ENCODE measurements around the gene GNG8.

The GNG8 gene

DNA sequence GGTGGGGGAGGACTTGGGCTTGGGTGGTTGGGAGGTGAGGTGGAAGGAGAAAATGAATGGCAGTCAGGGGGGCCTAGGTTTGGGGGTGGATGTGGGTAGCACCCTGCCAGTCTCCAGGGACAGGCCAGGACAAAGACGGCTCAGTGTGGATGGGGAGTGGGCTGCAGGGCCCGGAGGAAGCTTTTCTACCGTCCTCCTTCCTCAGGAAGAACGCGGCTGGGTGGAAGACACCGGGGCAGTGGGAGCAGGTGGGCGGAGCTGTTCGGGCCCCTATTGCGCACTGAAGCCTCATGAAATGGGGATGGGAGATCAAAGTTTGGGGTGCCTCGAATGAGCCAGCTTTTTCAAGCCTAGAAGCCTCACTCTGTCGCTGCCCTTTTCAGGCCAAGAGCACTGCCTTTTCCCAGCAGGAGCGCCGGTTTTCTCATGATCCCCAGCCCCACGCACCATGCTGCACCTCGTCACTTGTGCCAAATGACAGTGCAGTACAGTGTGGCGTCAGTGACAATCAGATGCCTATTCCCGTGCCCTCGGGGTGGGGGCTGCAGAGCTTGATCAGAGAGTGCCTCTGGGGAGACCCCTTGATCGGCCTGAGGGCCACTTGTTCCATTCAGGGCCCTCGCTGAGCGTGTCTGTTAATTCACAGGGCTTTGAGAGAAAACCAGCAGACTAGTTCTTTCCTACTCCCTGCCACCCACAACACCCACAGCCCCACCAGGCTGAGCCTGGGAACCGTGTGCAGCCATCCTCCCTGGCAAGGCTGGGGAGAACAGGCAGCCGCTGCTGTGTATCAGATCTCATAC is 33.4 kb downstream of the GNG8 start:
- no peak for DNase-seq (ENCODE audit: low spot score)

DNA sequence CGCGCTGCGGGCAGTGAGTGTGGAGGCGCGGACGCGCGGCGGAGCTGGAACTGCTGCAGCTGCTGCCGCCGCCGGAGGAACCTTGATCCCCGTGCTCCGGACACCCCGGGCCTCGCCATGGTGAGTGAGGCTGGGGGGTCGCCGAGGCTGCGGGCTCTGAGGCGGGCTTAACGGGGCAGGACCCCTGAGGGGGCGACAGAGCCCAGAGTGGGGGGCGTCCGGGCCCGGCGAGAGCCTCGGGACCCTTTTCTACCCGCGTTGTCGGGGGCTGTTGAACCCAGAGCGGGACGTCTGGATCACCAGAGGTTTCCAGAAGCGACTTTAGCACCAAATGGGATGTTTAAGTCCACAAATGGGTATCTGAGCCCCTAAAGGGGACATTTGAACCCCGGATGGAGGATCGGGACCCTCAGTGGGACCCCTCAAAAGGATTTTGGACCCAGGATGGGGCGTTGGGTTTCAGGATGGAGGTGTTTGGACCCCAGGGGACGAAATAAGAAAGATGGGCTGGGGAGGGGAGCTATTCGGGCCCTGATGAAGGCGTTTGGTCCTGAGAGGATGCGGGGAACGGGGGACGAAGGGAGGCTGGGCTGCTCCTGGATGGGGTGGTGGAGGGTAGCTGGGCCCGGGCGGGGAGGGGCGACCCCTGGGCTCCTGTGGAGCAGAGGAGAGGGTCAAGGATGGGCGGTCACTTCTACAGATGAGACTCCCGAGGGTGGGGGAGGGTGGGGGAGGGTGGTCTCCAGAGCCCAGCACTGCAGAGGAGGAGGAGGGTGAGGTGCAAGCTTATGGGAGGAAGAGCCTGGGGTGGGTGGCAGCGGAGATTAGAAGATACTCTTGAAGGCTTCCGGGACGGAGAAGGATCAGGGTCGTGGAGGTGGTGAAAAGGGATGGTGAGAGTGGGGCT is 34.4 kb downstream of the GNG8 start, which contains the start of gene CALM3:
CALM3 (plus strand) TSS at position 13 of the 907 bp plus-strand sequence; CDS start at position 118, 105 bp downstream.
- DNase-seq (ENCODE audit: low spot score), result no peak

DNA sequence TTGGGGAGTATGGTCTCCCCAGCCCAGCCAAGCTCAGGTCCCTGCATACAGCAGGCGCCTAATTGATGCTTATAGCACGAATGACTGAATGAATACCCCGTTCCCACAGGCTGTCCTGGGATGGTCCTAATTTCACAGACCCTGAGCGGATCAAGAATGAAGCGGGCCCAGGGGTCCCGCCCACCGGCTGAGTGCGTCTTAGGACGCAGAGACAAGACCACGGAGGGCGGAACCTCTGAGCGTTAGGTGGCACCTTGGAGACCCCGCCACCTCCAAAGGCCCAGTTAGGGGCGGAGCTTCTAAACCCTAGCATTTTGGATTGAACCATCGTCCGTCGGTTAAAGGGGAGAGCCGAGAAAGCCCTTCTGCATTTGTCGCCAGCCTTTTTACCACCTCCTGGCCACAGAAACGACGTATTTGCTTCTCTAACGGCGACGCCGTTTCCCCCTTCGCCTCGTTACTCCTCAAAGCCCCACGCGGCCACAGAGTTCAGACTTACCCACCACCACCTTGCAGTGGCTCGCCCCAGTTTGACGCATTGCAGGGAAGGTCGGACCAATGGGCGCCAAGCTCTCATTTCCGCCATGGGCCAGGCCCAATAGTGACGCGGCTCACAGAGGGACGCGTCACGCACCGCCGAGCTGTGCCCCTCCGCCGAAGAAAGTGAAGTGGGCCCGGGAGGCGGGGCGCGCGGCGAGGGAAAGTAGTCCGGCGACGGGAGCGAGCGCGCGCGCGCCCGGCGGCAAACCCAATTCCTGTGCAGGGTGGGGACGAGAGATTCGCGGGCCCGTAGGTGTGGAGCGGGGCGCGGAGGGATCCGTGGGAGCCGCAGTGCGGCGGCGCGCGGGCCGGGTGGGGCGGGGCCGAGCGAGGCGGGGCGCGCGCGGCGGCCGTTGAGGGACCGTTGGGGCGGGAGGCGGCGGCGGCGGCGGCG is 35.4 kb downstream of the GNG8 start:
- peak; percentile 94 for DNase-seq (ENCODE audit: low spot score)

DNA sequence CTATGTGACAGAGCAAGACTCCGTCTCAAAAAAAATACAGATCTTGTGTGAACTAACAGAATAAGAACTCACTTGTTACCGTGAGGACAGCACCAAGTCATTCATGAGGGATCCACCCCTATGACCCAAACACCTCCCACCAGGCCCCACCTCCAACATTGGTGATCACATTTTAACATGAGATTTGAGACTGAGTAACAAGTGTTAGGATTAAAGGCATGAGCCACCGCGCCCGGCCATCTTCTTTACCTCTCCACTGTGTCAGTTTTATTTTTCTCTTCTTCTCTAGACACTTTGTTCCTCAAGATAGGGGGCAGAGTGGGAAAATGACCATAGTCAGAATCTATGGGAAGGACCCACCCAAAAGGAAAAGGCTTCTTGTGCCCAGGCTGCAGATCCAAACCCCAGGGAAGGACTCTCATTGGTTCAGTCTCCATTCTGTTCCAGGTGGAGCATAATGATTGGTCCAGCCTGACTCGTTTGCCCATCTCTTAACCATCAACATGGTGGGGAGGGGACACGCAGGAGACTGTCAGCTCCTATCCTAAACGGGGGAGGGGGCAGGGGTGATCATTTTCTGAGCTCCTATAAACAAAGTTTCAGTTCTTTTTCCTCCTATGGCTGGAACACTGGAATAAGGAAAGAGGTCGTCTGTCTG is 36.2 kb downstream of the GNG8 start:
- DNase-seq (ENCODE audit: low spot score), result no peak

DNA sequence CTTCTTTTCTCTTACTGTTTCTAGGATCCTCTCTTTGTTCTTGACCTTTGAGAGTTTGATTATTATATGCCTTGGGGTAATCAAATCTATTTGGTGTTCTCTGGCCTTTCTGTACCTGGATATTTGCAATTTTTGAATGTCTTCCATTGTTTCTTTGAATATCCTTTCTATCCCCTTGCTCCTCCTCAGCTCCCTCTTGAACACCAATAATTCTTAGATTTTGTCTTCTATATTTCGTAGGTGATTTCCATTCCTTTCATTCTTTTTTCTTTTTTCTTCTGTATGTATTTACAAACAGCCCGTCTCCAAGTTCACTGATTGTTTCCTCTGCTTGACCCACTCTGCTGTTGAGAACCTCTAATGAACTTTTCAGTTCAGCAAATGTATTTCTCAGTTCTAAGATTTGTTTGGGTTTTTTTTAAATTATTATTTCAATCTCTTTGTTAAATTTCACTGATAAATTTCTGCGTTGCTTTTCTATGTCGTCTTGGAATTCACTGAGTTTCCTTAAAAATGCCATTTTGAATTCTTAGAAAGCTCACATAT is 37.6 kb downstream of the GNG8 start:
- DNase-seq (ENCODE audit: low spot score), result no peak

DNA sequence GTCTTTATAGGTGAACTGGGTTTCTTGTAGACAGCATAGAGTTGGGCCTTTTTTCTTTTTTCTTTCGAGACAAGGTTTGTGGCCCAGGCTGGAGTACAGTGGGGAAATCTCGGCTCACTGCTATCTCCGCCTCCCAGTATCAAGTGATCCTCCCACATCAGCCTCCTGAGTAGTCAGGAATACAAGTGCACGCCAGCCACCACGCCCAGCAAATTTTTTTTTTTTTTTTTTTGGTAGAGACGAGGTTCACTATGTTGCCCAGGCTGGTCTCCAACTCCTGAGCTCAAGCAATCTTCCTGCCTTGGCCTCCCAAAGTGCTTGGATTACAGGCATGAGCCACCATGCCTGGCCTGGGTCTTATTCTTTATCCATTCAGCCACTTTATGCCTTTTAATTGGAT is 40.0 kb downstream of the GNG8 start:
- no peak for DNase-seq (ENCODE audit: low spot score)

DNA sequence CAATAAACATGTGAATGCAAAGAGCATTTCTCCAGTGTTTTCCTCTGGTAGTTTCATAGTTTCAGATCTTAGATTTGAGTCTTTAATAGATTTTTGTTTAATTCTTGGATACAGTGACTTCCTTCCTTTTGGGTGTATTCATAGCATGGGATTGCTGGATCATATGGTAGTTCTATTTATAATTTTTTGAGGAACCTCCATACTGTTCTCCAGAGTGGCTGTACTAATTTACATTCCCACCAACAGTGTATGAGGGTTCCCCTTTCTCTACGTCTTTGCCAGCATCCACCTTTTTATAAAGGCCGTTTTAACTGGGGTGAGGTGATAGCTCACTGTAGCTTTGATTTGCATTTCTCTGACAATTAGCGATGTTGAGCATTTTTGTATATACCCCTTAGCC is 44.1 kb downstream of the GNG8 start:
- no peak for DNase-seq (ENCODE audit: low spot score)

DNA sequence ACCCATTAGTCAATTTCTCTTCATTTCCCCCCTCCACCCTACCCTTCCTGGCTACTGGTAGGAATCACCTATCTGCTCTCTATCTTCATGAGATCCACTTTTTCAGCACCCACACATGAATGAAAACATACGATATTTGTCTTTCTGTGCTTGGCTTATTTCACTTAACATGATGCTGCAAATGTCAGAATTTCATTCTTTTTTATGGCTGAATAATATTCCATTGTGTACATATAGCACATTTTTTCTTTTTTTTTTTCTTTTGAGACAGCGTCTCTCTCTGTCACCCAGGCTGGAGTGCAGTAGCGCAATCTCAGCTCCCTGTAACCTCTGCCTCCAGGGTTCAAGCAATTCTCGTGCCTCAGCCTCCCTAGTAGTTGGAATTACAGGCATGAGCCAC is 44.7 kb downstream of the GNG8 start:
- no peak for DNase-seq (ENCODE audit: low spot score)

DNA sequence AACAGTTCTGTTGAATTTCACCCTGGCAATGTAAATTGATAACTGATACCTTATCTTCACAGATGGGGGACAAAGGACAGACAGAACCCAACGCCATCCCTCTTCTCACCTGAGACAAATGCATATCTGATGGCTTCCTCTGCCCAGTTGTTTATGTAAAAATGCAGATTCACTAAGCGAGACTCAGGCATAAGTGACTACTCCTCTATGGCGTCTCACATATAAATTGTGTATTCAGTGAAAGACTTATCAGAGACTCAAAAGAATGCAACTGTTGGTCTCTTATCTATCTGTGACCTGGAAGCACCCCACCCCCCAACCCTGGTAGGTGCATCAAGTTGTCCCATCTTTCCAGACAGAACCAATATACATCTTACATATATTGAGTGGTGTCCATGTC is 48.1 kb downstream of the GNG8 start:
- DNase-seq (ENCODE audit: low spot score), result no peak

DNA sequence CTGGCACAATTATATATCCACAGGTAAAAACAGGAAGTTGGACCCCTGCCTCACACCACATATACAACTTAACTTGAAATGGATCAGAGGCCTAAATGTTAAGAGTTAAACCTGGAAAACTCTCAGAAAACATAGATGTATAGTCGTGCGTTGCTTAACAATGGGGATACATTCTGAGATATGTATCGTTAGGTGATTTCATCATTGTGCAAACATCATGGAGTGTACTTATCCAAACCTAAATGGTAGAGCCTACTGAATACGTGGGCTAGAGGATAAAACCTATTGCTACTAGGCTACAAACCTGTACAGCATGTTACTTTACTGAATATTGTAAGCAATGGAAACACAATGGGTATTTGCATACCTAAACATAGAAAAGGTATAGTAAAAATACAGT is 49.7 kb downstream of the GNG8 start:
- DNase-seq (ENCODE audit: low spot score), result no peak

DNA sequence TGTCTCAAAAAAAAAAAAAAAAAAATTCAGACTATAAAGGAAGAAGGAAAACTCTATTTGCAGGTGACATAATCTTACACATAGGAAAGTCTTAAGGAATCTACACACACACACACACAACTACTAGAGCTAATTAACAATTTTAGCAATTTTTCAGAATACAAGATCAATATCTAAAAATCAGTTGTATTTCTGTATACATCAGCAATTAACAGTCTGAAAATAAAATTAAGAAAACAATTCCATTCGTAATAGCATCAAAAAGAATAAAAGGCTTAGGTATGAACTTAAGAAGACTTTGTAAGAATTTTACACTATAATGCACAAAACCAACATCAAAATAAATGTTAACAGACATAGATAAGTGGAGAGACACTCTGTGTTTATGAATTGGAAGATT is 50.5 kb downstream of the GNG8 start:
- DNase-seq (ENCODE audit: low spot score), result no peak
